ENCODE results near the gene AP1G2. TPM values are rescaled to one million over a fixed set of nuclear protein-coding genes. Genes with fewer than 3 reads are reported as not detected.

AP1G2 gene
- polyA plus RNA-seq, 1 donor: 99.6 TPM

DNA sequence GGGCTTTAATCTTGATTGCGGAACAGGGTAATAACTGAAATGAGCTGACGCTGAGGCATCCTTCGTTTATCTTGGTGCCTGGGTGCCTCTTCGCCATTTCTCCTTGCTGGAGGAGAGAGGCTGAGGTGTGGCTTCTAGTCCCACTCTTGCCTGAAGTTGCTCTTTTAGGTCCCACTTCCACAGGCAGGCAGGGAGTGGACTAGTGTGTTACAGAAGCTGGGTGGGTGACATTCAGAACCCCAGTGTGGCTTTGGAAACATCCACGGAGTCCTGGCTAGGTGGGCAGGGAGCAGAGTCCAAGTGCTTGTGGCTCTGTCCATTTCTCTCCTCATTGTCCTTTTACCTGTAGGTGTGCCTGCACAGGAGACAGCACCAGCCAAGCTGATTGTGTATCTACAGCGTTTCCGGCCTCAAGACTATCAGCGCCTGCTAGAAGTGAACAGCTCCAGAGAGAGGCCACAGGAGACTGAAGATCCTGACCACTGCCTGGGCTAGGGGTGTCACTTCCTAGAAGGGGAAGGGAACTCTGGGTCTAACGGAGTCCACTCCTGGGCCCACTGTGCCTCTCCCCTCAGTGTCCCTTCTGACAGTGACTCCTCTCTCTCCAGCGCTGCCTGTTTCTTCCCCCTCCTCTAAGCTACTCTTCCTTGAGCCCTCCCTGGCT lies 9.1 kb downstream of the AP1G2 start:
- no peak for DNase-seq

DNA sequence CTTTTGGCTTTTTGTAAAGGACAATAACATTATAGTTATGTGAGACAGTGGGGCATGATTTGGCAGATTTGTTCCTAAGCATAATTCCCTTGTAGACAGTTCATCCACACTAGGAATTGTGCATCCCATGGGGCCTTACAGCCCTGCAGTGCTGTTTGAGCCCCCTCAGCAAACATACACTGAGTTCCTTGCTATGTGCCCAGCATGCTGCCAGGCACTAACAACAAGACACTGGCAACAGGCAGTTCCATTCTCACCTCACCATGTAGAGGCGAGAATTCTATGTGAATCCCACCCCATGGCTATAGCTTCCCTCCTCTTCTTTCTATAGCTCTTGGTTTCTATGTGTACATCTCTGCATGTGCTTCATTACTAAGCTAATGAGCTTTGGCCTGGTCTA lies 9.6 kb downstream of the AP1G2 start:
- DNase-seq: no peak

DNA sequence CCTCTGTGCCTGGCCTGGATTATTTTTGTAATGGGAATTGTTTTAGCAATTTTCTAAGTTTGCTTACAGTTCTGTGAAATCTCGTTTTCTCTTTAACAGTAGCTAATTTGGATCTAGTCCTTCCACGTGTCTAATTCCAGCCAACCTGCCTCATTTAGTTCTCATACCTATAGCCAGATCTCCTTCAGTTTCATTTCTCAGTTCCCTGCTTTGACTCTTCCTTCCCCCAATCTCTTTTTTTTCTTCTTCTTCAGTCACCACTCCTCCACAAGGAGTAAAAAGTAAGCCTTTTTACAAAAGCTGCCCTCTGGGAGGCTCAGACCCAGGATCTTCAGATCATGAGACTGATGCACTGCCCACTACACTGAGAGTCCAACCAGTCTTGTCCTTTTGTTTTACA lies 10.1 kb downstream of the AP1G2 start:
- no peak for DNase-seq

DNA sequence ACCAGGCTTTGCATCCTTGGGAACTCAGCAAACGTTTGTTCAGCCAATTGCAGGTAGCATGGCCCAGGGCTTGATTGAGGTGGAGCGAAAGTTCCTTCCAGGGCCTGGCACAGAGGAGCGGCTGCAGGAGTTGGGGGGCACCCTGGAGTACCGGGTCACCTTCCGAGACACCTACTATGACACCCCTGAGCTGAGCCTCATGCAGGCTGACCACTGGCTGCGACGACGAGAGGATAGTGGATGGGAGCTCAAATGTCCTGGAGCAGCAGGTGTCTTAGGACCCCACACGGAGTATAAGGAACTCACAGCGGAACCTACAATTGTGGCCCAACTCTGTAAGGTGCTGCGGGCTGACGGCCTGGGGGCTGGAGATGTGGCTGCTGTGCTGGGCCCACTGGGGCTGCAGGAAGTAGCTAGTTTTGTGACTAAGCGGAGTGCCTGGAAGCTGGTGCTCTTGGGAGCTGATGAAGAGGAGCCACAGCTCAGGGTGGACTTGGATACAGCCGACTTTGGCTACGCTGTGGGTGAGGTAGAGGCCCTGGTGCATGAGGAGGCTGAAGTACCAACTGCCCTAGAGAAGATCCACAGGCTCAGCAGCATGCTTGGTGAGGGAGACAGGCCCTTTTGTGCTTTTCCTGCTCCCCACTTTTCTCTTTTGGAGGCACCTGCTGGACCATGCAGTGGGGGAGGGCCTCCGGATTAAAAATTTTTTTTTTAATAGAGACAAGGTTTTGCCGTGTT lies 10.7 kb downstream of the AP1G2 start:
- DNase-seq: no peak

DNA sequence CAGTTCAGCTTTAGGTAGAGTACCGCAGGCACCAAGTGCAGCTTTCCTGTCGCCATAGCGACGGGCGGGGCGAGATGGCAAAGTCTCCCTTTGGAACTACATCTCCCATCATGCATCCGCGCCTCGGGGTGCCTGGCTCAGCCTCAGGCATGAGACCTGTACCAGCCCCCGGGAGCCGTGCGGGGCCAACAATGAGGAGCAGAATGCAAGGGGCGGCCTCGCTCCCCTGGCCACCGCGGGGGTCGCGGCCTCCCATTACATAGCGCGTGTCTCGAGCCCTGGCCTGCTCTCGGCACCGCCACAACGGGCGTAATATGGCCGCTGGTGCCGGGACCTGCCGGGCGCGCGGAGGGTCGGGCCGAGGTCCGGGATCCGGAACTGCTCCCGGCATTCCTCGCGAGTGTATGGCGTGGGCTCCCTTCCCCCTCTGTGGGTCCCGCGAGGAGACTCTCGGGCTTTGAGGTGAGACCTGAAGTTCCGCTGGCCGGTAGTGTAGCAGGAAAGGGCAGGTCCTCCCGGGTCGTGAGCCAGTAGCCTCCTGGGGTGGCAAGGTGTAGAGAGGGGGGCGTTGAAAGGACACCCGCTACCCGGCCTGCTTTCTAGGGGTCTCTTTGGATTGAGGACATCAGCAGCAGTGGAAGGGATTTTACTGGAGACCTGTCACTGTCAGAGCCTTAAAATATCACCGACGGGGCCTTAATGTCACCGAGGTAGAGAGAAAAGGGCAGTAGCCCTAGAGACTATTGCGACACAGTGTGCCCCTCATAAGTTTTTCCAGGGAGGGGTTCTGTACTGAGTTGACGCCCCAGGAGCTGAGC lies 11.5 kb downstream of the AP1G2 start, which contains the start of gene THTPA:
Gene THTPA (plus strand): TSS at position 390 of the 818 bp plus-strand sequence. CDS start 487 bp downstream, outside the sequence.
- DNase-seq: peak; percentile 90

DNA sequence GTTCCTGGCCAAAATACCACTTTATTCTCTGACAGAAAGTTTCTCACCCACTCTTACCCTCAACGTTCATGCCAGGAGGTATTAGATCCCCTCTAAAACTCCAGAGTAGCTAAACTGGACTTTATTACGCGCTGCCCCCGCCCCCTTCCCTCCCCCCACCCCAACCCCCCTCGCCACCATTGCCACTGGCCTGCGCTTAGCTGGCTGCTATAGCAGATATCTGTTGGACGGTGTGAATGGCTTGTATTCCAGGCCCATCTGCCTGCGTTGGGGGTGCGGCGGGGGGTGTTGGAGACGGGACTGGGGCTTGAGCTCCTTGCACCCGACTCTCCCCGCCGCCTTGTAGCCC lies 12.1 kb downstream of the AP1G2 start:
- DNase-seq: no peak

DNA sequence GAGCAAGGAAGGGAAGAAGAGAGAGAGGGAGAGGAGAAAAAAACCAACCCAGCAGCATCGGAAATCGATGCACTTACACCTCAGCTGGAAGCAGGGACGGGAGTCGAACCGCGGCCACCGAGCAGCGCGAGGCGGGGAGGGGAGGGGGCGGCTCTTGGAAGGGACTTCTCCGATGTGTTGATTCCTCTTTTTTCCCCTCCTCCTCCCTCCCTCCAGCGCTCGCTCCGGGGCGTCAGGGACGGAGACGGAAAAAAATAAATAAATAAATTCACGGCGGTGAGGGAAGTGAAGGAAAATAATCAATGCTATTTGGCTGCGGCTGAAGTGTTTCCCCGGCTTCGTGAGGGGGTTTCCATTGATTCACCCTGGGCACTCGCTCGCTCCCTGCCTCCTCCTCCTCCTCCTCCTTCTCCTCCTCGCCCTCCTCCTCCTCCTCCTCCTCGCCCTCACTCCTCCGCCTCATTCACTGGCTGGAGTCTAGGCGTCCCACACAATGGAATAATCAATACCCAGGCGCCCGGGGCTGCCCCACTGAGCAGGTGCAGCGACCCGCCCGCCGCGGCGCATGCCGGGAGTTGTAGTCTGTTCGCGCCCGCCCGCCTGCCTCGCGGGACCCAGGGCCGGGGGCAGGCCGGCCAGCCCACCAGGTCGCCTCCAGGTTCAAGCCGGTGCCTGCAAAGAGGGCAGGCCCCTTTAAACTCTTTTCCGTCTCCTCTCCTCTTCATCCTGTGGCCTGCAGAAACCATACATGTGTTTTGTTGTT lies 16.1 kb downstream of the AP1G2 start, which contains the start of gene ZFHX2:
Gene ZFHX2 (minus strand): TSS at position 500 of the 763 bp plus-strand sequence. CDS start 16,440 bp downstream, outside the sequence.
- no peak for DNase-seq

DNA sequence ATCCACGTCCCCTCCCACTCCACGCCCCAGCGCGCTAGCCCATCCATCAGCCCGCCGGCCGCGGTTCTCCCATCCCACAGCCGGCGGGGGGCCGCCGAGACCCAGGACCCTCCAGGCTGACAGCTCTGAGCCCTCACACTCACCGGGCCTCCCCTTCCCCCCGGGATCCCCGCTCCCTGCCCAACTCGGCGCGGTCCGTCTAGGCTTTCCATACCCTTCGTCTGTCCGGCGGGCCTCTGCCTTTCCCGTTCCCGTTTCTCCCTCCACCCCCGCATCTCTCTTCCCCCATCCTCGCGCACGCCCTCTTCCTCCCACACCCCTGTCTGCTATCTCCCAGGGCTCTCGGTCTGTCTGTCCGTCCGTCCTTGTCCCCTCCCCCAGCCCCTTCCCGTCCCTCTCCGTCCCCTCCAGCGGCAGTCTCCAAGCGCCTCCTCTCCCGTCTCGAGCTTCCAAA lies 16.8 kb downstream of the AP1G2 start:
- DNase-seq: no peak

DNA sequence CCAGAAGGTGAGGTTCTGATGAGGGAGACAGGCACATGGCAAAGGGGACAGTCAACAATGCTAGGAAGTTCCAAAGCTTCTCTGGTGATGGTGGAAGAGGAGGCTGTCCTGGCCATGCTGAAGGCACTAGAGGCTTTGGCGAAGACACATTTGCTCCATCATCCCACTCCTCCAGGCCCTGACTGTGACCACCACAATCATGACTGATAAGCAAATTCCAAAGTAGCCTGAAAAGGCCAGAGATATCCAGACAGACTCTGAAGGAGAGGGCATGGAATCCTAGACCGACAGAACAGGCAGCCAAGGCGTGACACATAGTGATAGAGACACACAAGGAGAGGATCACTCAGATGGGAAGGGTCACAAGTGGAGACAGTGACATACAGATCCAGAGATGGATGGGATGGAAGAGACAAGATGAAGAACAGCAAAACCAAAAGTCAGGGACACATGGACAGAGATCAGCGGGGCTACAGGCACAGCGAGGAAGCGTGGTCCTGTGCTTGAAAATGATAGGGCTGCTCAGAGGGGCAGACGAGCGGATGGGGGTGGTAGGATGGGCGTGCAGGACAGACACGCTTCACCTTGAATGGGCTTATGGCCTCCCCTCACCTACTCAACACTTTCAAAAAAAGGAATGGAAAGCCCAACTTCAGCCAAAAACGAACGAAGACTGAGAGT lies 17.3 kb downstream of the AP1G2 start:
- DNase-seq: no peak

DNA sequence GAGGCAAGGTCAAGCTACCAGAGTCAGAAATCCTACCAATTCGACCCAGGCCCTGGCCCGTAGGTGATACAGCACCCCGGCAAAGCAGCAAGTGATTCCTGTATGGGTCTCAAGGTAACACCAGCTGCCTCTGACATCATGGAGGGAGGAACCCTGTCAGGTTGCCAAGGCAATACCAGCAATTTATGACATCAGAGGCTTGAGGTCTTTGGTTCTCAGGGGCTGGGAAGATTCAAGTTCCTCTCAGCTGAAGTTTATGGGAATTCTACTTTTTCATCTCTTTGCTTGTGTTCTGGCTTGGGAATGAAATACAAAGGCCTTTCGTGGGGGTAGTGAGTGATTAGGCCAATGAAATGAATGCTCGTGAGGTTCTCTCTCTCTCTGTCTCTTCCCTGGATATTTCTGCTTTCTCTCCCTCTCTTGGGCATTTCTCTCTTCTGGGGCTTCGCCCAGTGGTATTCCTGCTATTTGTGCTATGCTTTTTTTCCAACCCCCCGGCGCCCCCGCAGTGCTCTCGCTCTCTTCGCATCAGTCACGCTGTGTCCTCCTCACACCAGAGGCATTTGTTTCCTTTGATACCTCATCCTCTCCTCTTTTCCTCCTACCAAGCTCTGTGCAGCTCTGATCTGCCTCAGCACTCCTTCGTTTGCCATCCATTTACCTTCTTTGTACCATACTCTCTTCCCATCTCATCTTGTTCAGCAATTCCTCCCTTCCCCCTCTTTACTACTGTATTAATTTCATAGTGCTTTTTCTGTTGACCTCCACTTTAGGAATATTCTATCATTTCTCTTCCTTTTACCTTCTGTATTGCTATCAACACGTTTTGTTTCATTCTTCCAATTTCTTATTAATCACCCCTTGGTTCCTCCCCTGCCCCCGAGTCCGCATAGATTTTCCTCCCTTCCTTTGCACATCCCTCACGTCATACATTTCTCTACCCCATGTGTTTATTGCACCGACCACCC lies 19.0 kb downstream of the AP1G2 start:
- DNase-seq: no peak

DNA sequence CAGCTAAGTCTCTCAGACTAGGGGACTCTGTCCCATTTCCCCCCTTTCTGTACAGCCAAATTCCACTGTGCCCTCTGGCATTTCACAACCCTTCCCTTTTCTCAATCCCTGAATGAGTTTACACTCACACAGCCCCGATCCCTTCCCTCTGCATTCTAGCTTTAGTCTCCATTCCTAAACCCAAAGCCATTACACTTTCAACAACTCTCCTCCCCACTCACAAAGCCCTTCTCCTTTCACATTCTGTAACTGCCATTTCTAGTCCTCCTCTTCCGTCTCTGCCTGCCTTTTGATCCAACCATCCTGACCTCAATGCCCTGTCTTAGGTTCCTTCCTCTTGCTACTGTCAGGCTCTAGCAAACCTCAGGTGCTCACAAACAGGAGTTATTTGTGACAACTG lies 19.7 kb downstream of the AP1G2 start:
- no peak for DNase-seq

DNA sequence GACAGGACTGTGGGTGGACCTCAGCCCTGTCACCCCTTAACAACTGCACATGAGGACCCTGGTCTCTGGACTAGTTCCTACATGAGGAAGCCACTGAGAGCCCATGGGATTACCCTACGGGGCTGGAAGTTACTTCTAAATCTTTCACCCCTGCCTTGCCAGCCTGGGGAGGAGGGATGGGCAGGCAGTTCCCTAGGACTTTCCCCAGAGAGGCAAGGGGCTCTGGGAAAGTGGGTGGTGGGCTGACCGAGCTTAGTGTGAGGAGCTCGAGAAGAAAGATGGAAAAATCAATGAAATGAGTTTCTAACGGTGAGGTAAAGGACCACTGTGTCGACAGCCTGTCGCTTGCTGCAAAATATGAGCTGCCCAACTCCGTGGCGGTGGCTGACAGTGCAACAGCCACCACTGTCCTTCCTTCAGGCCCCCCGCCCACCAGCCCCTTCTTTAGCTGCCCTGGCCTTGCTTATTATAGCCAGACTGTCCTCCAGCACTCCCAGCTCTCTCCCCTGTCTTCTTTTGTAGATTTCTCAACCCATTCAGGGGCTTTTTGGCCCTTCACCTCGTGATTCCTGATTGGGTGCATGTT lies 21.0 kb downstream of the AP1G2 start:
- no peak for DNase-seq

DNA sequence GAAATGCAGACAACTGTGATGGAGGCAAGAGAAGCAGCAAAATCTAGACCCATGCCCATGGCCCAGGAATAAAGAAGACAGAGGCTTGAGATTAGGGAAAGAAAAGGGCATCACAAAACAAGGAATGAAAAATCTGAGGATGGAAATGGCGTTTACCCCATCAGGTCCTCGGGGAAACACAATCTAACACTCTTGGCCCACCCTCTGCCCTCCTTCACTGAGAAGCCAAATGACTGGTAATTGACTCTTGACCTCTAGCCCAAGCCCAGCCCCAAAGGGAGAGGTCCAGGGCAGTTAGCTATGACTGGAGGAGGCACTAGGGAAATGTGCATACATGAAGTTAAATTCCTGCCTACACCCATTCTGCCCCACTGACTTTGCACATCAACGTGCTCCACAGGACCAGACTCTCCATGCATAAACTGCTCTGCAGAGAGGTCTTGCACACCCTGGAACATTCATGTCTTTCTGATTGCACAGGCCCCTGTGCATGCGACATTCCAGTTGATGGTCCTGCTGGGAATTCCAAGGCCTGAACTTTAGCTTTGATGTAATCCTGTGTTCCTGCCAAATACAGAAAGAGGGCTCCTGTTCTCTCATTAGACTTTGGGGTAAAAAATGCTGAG lies 21.7 kb downstream of the AP1G2 start:
- DNase-seq: no peak

DNA sequence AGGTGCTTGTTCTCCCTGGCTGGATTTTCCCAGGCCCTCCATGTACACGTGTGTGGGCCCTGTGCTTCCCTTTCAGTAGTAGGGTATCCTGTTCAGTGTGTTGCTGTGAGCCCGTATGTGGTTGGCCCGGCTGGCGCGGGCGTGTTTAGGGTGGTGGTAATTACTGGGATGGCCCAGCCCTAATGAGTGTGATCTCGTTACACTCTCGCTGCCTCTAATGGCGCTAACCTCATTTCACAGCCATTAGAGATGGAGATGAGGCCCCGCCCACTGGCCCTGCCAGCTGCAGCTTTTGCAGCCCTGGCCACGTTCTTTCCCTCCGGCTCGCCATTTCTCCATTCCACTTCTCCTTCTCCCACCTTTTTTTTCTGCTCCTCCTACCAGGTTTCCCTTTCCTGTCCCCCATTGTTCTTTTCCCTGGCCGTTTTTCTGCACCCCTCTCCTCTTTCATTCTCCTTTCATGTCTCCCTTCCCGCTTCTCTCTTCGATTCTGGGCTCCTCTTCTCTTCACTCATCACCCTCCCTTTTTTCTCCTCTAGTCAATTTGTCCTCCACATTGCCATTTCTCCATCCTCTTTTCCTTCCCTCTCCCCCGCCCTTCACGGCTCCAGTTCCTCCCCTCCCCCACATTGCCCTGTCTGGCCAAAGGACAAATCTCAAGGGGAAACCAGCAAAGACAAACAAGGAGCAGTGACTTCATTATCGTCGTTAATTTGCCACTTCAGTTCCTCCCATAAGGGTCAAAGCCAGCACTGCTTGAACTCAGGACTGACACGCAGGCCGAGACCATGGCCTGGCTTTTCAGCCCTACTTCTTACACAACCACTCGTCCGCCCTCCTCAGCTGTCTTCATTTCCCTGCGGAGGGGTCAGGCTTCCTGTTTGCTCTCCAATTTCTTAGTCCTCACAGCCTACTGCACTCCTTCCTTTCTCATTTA lies 22.8 kb downstream of the AP1G2 start:
- DNase-seq: no peak

DNA sequence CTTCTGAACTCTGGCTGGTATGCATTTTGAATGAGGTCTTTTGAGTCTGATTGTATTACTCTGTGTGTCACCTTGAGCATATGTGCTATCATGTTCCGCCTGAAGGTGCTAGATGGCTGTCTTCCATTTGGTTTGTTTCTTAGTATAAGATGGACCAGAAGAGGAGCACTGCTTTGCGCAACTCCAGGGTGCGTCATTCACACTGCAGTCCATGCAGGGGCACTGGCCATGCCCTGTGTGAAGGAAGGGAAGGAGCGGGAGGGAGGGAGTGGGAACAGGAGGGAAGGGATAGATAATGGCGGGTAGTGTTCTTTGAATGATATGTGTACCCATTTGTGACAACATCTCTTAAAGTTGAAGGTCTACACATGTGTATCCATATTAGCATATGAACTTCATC lies 24.2 kb downstream of the AP1G2 start:
- DNase-seq: no peak

DNA sequence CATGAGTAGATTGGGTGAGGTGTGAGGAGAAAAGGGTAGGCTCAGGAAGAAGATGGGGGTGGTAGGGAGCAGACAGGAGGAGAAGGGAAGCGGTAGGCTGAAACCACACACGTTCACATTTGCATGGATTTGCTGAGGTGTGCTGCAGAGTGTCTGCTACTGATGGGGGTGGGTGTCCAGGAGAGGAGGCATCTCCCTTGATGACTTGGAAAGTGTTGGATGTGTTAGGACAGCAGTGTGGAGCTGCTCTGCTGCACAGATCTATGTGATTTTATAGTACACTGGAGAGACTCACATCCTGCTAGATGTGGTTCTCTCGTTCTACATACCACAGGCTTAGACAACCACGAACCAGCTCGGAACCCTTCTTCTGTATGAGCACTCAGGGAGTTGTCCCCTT lies 25.3 kb downstream of the AP1G2 start:
- DNase-seq: no peak

DNA sequence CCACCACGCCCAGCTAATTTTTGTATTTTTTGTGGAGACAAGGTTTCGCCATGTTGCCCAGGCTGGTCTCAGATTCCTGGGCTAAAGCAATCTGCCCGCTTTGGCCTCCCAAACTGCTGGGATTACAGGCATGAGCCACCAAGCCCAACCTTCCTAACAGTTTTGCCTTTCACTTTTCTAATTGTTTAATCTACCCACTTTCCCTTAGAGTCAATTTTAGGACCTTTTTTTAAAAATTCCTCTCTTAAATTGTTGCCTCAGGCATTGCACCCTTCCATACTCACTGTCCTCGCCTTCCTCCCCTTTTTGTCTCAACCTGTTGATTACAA lies 27.5 kb downstream of the AP1G2 start:
- no peak for DNase-seq

Data from left kidney (tissue), 2 donors.